GM12878 (cell line): Measurements from ENCODE around the gene MRS2. TPM values are rescaled to one million over a fixed set of nuclear protein-coding genes. Genes with fewer than 3 reads are reported as not detected.

ENCODE experiments used
- ATAC-seq: fragments of 200-7000 bp; cut with Tn5 transposase; 3 replicates; pipeline ENCODE4 v1.9.1; 2020; ENCODE audit warnings: mild to moderate bottlenecking, moderate library complexity
- BruUV-seq: library from RNA; stranded (reverse); fragments of 400-500 nt; replicated peaks from 2 replicates; lab custom pipeline; 2021; lab: Mats Ljungman, UMichigan
- CTCF ChIA-PET: fragments of 300-600 bp; sonication (Branson Sonifier 250); formaldehyde crosslinking; extraction: SDS; loops from one replicate; lab custom pipeline; 2021; ENCODE audit warnings: inconsistent platforms; lab: Yijun Ruan, JAX
- POLR2A ChIA-PET: fragments of 350-600 bp; formaldehyde crosslinking; extraction: SDS; loops from one replicate; lab custom pipeline; 2021; ENCODE audit warnings: inconsistent platforms; lab: Charles Lee
- RAD21 ChIA-PET: fragments of 300-600 bp; sonication (Branson Sonifier 250); formaldehyde crosslinking; loops from one replicate; lab custom pipeline; 2023; ENCODE audit warnings: antibody characterized with exemption; ENCODE audit not compliant: unreplicated experiment; lab: Charles Lee
- SMC1A ChIA-PET: fragments of 300-600 bp; sonication (Branson Sonifier 250); formaldehyde crosslinking; loops from one replicate; lab custom pipeline; 2023; ENCODE audit not compliant: unreplicated experiment, uncharacterized antibody; lab: Charles Lee
- DNase-seq: peaks from one replicate; pipeline ENCODE4 v3.0.0-alpha.2; 2011; ENCODE audit warnings: low read depth, low spot score
- FAIRE-seq: peaks from 3 replicates; lab custom pipeline; 2011; peaks lifted over from hg19 to GRCh38; lab: Jason Lieb, UNC
- H2AFZ ChIP-seq: 2 replicates; pipeline ENCODE4 v1.6.0; 2011; ENCODE audit warnings: low read depth, low read length, control low read depth; ENCODE audit not compliant: control insufficient read depth
- H3K27ac ChIP-seq: 2 replicates; pipeline ENCODE4 v1.5.1; 2011; ENCODE audit warnings: control low read depth; ENCODE audit not compliant: control insufficient read depth, insufficient read depth
- H3K27me3 ChIP-seq, 2 experiments: replicated peaks in 1 of 2; 2 replicates each; pipeline versions ENCODE4 v1.6.0 to v1.6.1; 2011; ENCODE audit warnings: low read length in 1 of 2; ENCODE audit not compliant: control insufficient read depth in 2 of 2, insufficient read depth in 2 of 2
- H3K36me3 ChIP-seq, 2 experiments: 2 replicates each; pipeline ENCODE4 v1.5.1; 2011; ENCODE audit warnings: low read length in 1 of 2; ENCODE audit not compliant: control insufficient read depth in 2 of 2, insufficient read depth in 2 of 2
- H3K4me1 ChIP-seq: 2 replicates; pipeline ENCODE4 v1.6.1; 2011; ENCODE audit warnings: mild to moderate bottlenecking, low read length, moderate library complexity, mixed read lengths; ENCODE audit not compliant: control insufficient read depth, insufficient read depth
- H3K4me2 ChIP-seq: 2 replicates; pipeline ENCODE4 v1.6.0; 2011; ENCODE audit warnings: control low read depth; ENCODE audit not compliant: control insufficient read depth, insufficient read depth
- H3K4me3 ChIP-seq: fragments of 200-600 bp; sonication (generic); 2 replicates; pipeline ENCODE4 v1.5.1; 2016
- H3K79me2 ChIP-seq: 2 replicates; pipeline ENCODE4 v1.6.0; 2011; ENCODE audit warnings: low read length; ENCODE audit not compliant: control insufficient read depth, insufficient read depth
- H3K9ac ChIP-seq: 2 replicates; pipeline ENCODE4 v1.8.0; 2011; ENCODE audit warnings: low read length, control low read depth, mixed read lengths; ENCODE audit not compliant: control insufficient read depth, insufficient read depth
- H3K9me3 ChIP-seq: replicated peaks from 3 replicates; pipeline ENCODE4 v1.5.1; 2011; ENCODE audit warnings: mild to moderate bottlenecking, low read length; ENCODE audit not compliant: control insufficient read depth, insufficient read depth
- H4K20me1 ChIP-seq: 2 replicates; pipeline ENCODE4 v1.6.0; 2011; ENCODE audit not compliant: control insufficient read depth, insufficient read depth
- BCL11A ChIP-seq: IDR thresholded peaks from 2 replicates; pipeline ENCODE4 v1.6.1; 2011; ENCODE audit warnings: low read depth, low read length
- CEBPZ ChIP-seq: fragments of 150-350 bp; IDR thresholded peaks from 2 replicates; pipeline ENCODE4 v1.6.1; 2016; ENCODE audit warnings: low read depth, low read length
- EZH2 ChIP-seq: IDR thresholded peaks from 2 replicates; pipeline ENCODE4 v1.6.1; 2012; ENCODE audit warnings: low read depth, mild to moderate bottlenecking, control low read depth, inconsistent platforms, low read length, borderline replicate concordance; ENCODE audit not compliant: control insufficient read depth
- FOS ChIP-seq: IDR thresholded peaks from 3 replicates; pipeline ENCODE4 v1.6.1; 2011; ENCODE audit warnings: borderline replicate concordance; ENCODE audit not compliant: insufficient read length; ENCODE audit errors: extremely low read depth
- FOXK2 ChIP-seq: fragments of 450-650 bp; IDR thresholded peaks from 2 replicates; pipeline ENCODE4 v1.6.1; 2017; ENCODE audit warnings: mild to moderate bottlenecking, moderate library complexity
- HDGF ChIP-seq: fragments of 450-650 bp; IDR thresholded peaks from 2 replicates; pipeline ENCODE4 v1.6.1; 2016; ENCODE audit warnings: antibody characterized with exemption
- IRF5 ChIP-seq: fragments of 450-650 bp; IDR thresholded peaks from 2 replicates; pipeline ENCODE4 v1.6.1; 2017; ENCODE audit warnings: borderline replicate concordance
- MXI1 ChIP-seq: fragments of 150-350 bp; IDR thresholded peaks from 2 replicates; pipeline ENCODE4 v1.6.1; 2011; ENCODE audit warnings: low read depth, mild to moderate bottlenecking, inconsistent platforms, low read length, improper control_type of control experiment
- NR2C1 ChIP-seq: fragments of 450-650 bp; IDR thresholded peaks from 2 replicates; pipeline ENCODE4 v1.6.1; 2017; ENCODE audit warnings: antibody characterized with exemption, mild to moderate bottlenecking, moderate library complexity
- NRF1 ChIP-seq: conservative IDR thresholded peaks from 2 replicates; pipeline ENCODE4 v1.6.1; 2011; ENCODE audit warnings: mild to moderate bottlenecking, low read depth, low read length, improper control_type of control experiment
- PBX3 ChIP-seq: IDR thresholded peaks from 2 replicates; pipeline ENCODE4 v1.6.1; 2011; ENCODE audit warnings: mild to moderate bottlenecking, low read depth, low read length, moderate library complexity; ENCODE audit not compliant: insufficient replicate concordance
- ZNF207 ChIP-seq: fragments of 450-650 bp; IDR thresholded peaks from 2 replicates; pipeline ENCODE4 v1.6.1; 2014; ENCODE audit warnings: antibody characterized with exemption, mild to moderate bottlenecking, borderline replicate concordance
- in situ Hi-C: fragments of 300-500 bp; cut with MboI; formaldehyde crosslinking; loops from 9 replicates; pipeline ENCODE4 v1.14.3; 2018; ENCODE audit warnings: mixed read lengths
- intact Hi-C: fragments of 100-400 bp; cut with micrococcal nuclease; formaldehyde crosslinking; loops from one replicate; pipeline ENCODE4 v1.14.2; 2022; ENCODE audit not compliant: unreplicated experiment
- polyA plus RNA-seq, 11 experiments: library from polyadenylated mRNA; depleted of rRNA in 4 of 11; unstranded in 6 of 11; stranded (reverse) in 5 of 11; fragments of >200 nt; fragmentation: Nextera tagmentation in 4 of 11; fragmentation: Illumina TruSeq in 1 of 11; extraction: Ambion mirVana in 4 of 11; extraction: Trizol in 1 of 11; gene quantifications; 1 replicate in 1 of 11; 2 replicates in 10 of 11; pipeline versions ENCODE4 v1.2.1 to v1.2.3, GENCODE V29; 2011 to 2016; ENCODE audit warnings: inconsistent platforms in 2 of 11, missing spikeins in 2 of 11, low read depth in 1 of 11
- total RNA-seq, 4 experiments: library from RNA; depleted of rRNA in 3 of 4; stranded (reverse); fragments of >200 nt in 3 of 4; fragmentation: Illumina TruSeq in 1 of 4; extraction: Trizol in 1 of 4; gene quantifications; 2 replicates each; pipeline versions ENCODE4 v1.2.1 to v1.2.3, GENCODE V29; 2013 to 2021
- TF ChIP-seq, protein P1 (sequence below): fragments of 450-650 bp; IDR thresholded peaks from 2 replicates; pipeline ENCODE4 v1.6.1; 2018; ENCODE audit warnings: mild to moderate bottlenecking, low read depth, moderate library complexity; ENCODE audit not compliant: partially characterized antibody

Gene MRS2
- total and polyA plus RNA-seq, 10 of the 15 experiments (the other 5 are each of a cell fraction or from before 2014, with no cell fraction given) = 7.5 to 29.9 (median 24.2) TPM

DNA sequence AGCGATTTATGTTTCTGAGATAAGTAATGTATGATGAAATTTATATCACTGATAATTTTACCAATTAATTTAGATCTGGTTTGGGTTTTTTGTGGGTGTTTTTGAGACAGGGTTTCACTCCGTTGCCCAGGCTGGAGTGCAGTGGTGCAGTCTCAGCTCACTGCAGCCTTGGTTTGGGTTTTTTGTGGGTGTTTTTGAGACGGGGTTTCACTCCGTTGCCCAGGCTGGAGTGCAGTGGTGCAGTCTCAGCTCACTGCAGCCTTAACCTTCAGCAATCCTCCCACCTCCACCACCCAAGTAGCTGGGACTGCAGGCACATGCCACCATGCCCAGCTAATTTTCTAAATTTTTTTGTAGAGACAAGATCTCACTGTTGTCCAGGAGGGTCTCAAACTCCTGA, 13.0 kb downstream of the MRS2 start (continued):
- TF ChIP-seq CEBPZ (no peak), IRF5 (no peak)

- no peak overlapping the region for H3K4me2 ChIP-seq
- no peak overlapping the region for H3K4me3 ChIP-seq
- RAD21 ChIA-PET = no interaction called here
- no peak overlapping the region for H2AFZ ChIP-seq
- H3K27me3 ChIP-seq = no peaks in the 10 kb centered on the region
- in situ Hi-C loops (no loop called here), intact Hi-C loops (loop anchor here (5.0 kb wide), 1 partner anchor 137 kb away; no protein-coding TSS in a partner anchor)
- BruUV-seq = no TSS peak
- DNase-seq = no peak
- ATAC-seq = no peak
- no peak overlapping the region for H3K27ac ChIP-seq
- no peaks in the 10 kb centered on the region for H3K9me3 ChIP-seq
- no peaks in the 10 kb centered on the region for H4K20me1 ChIP-seq
- POLR2A ChIA-PET = no interaction called here
- no peaks in the 10 kb centered on the region for H3K4me1 ChIP-seq
- CTCF ChIA-PET = no interaction called here
- H3K9ac ChIP-seq = no peak overlapping the region
- peaks cover 4 to 25% of the 10 kb centered on the region in 2 experiments; a peak in 3 of 4 replicates for H3K36me3 ChIP-seq
- no peaks in the 10 kb centered on the region for H3K79me2 ChIP-seq
- SMC1A ChIA-PET = interaction anchor here (1.9 kb wide), 1 partner anchor 11 kb away, joined by 5 read pairs; no protein-coding TSS in a partner anchor
- FAIRE-seq = no peak
- TF ChIP-seq, protein P1, sequence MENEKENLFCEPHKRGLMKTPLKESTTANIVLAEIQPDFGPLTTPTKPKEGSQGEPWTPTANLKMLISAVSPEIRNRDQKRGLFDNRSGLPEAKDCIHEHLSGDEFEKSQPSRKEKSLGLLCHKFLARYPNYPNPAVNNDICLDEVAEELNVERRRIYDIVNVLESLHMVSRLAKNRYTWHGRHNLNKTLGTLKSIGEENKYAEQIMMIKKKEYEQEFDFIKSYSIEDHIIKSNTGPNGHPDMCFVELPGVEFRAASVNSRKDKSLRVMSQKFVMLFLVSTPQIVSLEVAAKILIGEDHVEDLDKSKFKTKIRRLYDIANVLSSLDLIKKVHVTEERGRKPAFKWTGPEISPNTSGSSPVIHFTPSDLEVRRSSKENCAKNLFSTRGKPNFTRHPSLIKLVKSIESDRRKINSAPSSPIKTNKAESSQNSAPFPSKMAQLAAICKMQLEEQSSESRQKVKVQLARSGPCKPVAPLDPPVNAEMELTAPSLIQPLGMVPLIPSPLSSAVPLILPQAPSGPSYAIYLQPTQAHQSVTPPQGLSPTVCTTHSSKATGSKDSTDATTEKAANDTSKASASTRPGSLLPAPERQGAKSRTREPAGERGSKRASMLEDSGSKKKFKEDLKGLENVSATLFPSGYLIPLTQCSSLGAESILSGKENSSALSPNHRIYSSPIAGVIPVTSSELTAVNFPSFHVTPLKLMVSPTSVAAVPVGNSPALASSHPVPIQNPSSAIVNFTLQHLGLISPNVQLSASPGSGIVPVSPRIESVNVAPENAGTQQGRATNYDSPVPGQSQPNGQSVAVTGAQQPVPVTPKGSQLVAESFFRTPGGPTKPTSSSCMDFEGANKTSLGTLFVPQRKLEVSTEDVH = no peak
- TF ChIP-seq NRF1 = no peak
- no peak for TF ChIP-seq BCL11A
- TF ChIP-seq NR2C1 = no peak
- TF ChIP-seq ZNF207 = no peak
- TF ChIP-seq MXI1 = no peak
- no peak for TF ChIP-seq PBX3
- no peak for TF ChIP-seq FOS
- TF ChIP-seq HDGF = no peak
- no peak for TF ChIP-seq FOXK2
- no peak for TF ChIP-seq EZH2
Measured at GRCh38 chr6:24419526-24419925, 16.8 kb downstream of the MRS2 start.
